ENCODE results near the gene IFNL4.

DNA sequence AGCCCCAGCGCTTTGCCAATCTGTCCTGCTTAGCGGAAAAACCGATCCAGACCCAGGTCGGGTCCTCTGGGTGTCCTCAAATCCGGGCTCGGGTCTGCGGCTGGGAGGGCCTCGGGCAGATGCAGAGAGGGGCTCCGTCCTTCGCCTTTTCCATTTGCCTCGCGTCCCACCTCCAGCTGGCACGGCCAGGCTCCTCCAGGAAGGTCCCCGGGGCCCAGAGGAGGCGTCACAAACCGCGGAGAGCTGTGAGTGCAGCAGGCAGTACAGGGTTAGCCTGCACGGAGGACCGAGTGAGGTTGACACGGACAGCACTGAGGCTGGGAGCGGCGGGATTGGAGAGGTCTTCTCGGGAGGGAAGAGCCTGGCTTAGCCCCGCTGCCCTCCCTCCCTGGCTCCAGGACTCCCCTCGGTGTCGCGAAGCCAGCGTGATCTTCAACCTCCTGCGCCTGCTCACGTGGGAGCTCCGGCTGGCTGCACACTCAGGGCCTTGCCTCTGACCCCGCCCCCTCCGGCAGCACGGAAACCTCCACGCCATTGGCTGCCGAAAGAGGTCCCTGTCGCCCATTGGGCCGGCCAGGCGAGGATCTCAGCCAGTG lies 16.8 kb upstream of the IFNL4 start:
- TF ChIP-seq, protein P1, sequence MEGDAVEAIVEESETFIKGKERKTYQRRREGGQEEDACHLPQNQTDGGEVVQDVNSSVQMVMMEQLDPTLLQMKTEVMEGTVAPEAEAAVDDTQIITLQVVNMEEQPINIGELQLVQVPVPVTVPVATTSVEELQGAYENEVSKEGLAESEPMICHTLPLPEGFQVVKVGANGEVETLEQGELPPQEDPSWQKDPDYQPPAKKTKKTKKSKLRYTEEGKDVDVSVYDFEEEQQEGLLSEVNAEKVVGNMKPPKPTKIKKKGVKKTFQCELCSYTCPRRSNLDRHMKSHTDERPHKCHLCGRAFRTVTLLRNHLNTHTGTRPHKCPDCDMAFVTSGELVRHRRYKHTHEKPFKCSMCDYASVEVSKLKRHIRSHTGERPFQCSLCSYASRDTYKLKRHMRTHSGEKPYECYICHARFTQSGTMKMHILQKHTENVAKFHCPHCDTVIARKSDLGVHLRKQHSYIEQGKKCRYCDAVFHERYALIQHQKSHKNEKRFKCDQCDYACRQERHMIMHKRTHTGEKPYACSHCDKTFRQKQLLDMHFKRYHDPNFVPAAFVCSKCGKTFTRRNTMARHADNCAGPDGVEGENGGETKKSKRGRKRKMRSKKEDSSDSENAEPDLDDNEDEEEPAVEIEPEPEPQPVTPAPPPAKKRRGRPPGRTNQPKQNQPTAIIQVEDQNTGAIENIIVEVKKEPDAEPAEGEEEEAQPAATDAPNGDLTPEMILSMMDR (IDR thresholded peaks at IDR 0.05): no peak
- no peak for TF ChIP-seq ZFX (IDR thresholded peaks at IDR 0.05; ENCODE audit: borderline replicate concordance)
